ENCODE measurements around the gene ABTB1.

ABTB1 gene

GRCh38 chr3:127707851-127708411 lies 35.2 kb downstream of the ABTB1 start:
- no peak for DNase-seq

GRCh38 chr3:127708837-127709236 lies 36.1 kb downstream of the ABTB1 start:
- DNase-seq: no peak

GRCh38 chr3:127709320-127710060 lies 36.7 kb downstream of the ABTB1 start:
- no peak for DNase-seq

GRCh38 chr3:127710155-127710941 lies 37.6 kb downstream of the ABTB1 start:
- DNase-seq: no peak

- peak in 1 of 14 donors; percentile 54 for DNase-seq
Observed at GRCh38 chr3:127711021-127711695, 38.4 kb downstream of the ABTB1 start.

- DNase-seq: no peak
Observed at GRCh38 chr3:127711896-127712295, 39.1 kb downstream of the ABTB1 start.

GRCh38 chr3:127712461-127712860 lies 39.7 kb downstream of the ABTB1 start:
- DNase-seq: peak in 1 of 14 donors; percentile 54

- DNase-seq: no peak
Observed at GRCh38 chr3:127712881-127713771, 40.4 kb downstream of the ABTB1 start.

- DNase-seq: no peak
Observed at GRCh38 chr3:127714125-127714571, 41.4 kb downstream of the ABTB1 start.

- DNase-seq: no peak
Observed at GRCh38 chr3:127714866-127715265, 42.1 kb downstream of the ABTB1 start.

- no peak for DNase-seq
Observed at GRCh38 chr3:127715532-127715931, 42.8 kb downstream of the ABTB1 start.

GRCh38 chr3:127716384-127716783 lies 43.6 kb downstream of the ABTB1 start:
- DNase-seq: no peak

- peak in 2 of 14 donors; percentile 32 to 96 for DNase-seq
Observed at GRCh38 chr3:127717357-127718244, 44.8 kb downstream of the ABTB1 start.

- DNase-seq: no peak
Observed at GRCh38 chr3:127718245-127718915, 45.6 kb downstream of the ABTB1 start.

GRCh38 chr3:127718916-127719290 lies 46.2 kb downstream of the ABTB1 start:
- DNase-seq: no peak

- no peak for DNase-seq
Observed at GRCh38 chr3:127719369-127719768, 46.6 kb downstream of the ABTB1 start.

- no peak for DNase-seq
Observed at GRCh38 chr3:127720161-127720823, 47.5 kb downstream of the ABTB1 start.

- no peak for DNase-seq
Observed at GRCh38 chr3:127720985-127721935, 48.5 kb downstream of the ABTB1 start.

All from C1 segment of cervical spinal cord (tissue), 14 donors.